GM18870 (cell line): ENCODE results near the gene SGIP1.
"Not testable (repeated sequence)": the region's sequence is repeated elsewhere in the genome, so short reads cannot be mapped to it uniquely, and the experiment has no call there.

Source experiments
- ATAC-seq: cut with Tn5 transposase; IDR thresholded peaks from one replicate; pipeline ENCODE4 v1.9.1; 2021; ENCODE audit warnings: moderate library complexity; ENCODE audit not compliant: unreplicated experiment

Gene SGIP1

DNA sequence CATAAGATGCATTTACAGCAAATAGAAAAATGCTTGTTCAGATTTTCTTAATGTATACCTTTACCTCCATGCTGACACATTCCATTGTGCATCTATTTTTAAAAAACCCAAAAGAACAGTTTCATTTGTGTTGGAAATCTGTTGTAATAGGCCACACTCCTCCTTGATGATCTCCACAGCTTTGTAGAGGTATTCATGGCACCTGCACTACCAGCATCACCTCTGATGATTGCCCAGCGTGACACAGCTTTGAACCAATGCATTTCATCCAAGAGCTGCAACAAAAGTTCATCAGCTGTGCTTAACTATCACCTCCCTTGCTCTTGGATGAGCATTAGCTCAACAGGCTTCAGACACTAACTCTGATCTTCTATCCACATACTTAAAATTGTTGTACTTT lies 226.6 kb downstream of the SGIP1 start:
- no peak for ATAC-seq

DNA sequence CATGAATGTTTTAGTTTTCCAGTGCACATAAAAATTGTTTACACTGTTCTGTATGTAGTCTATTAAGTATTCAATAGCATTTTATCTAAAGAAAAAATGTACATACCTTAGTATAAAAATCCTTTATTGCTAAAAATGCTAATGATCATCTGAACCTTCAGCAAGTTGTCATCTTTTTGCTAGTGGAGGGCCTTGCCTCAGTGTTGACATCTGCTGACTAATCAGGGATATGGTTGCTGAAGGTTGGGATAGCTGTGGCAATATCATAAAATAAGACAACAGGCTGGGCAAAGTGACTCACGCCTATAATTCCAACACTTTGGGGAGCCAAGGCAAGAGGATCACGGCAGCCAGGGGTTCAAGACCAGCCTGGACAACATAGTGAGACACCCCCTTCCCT lies 227.3 kb downstream of the SGIP1 start:
- ATAC-seq = no peak

DNA sequence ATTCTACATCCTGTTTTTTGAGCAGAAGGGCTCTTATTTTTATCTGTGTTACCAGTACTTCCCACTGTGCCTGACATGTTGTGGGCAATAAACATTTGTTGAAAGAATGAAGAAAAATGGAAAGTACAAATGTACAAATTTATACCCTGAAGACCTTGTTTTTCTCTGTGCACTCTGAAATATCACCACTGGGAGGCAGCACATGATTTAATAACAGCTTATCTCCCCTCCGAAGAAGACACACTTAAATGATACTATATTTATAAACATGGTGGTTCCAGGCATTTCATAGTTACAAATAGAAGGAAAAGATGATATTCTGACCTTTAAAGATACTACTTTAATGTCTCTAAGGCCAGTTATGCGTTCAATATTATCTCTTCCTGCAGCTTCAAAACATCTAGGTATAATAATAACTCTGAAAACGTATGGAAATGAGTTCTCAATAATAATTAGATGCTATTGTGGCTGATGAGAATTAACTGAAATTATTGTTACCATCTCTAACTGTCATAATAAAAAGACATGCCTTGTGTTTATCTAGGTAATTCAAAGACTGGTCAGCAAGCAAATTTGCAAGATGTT lies 231.1 kb downstream of the SGIP1 start:
- ATAC-seq = peak; percentile 60

DNA sequence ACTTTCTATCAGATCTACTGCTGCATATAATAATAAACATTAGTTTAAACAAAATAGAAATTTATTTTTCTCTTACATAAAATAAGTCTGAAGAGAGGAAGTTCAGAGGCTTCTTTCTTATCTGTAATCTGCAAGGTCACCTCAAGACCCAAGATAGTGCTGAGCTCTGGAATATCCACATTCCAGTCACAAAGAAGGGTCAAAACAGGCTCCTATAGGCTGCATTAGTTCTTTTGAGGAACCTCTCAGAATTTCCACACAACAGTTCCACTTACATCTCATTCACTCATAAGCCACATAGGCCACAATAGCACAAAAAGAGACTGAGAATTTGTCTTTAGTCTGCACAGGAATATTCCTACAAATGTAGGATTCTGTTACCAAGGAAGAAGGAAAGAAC lies 233.7 kb downstream of the SGIP1 start:
- ATAC-seq = no peak

DNA sequence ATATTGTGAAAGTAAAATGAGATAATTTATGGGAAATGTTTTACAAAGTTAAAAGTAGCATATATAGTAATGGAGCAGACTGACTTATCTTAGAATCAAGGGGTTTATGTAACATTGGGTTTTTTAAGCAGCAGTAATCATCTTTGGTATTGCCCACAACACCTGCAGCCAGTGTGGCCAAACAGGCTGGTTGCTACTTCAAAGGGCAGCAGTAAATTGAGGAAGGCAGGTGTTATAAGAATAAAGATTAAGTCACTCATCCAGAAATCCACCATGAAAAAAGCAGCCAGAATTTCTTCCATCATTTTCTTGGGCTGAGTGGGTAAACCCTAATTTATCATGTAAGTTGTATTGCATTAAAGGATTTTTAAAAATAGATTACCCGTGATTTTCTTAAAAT lies 235.0 kb downstream of the SGIP1 start:
- no peak for ATAC-seq

DNA sequence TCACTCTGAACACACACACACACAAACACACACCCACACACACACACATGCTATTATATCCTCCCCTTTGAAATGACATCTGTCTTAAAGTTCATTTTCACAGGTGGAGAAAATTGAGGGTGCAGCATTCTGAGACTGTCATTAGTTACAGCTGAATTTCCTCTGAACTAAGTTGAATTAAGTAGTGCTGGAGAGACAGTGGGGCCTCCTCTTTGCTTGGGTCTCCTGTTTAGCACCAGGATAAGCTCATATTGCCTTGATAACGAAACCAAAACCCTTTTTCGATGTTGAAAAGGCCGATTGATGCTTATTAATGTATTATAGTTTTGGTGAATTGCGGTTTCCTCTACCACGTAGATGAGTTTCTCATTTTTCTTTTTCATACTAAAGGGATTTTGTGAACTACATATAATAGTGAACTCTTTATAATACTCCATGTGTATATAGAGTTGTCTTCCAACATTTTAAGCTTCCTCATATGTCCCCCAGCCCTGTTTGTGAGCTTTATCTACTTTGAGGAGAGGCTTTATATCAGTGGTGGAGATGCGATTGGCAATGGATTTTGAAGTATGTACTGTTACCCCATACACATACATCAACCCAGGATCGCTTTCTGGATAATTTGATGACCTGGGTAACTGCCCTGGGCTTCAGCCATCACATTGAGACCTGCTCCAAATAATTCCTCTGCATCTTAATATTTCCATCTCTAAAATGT lies 235.7 kb downstream of the SGIP1 start:
- peak; percentile 47 for ATAC-seq

- no peak for ATAC-seq
Measured at GRCh38 chr1:66770240-66770639, 236.3 kb downstream of the SGIP1 start.

DNA sequence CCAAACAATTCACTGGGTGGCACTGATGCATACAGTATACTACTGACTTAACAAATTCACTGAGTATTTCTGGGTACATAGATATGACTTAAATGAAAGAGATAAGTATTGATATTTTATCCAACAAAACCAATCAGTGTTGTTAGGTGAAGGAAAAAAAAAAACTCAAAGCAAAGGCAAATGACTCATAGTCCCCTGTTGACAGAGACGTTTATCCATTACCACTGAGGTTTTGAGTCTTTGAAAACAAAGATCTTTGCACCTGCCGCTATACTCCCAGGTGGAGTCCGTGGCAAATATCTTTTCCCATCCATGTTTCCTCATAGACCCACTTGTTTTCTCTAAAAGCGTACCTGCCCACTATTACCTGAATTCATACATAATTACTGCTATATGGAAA lies 236.7 kb downstream of the SGIP1 start:
- no peak for ATAC-seq

DNA sequence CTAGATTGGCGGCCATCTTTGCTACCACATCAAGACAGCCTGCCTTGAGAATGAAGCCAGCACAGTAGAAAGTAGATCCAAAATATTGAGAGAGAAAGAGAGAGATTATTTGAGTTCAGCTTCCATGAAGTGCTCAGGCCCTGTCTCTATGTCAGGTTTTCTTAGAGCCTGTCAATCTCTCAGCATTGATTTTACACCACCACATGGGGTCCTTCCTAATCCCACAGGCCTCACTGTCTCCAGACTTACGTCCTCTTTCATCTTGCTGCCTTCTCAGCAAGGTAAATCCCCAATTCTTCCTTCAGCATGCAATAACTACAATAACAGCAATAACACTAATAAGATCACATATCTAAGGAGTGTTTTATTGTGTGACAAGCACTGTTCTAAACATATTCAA lies 239.3 kb downstream of the SGIP1 start:
- no peak for ATAC-seq

GRCh38 chr1:66774438-66774837 lies 240.5 kb downstream of the SGIP1 start:
- no peak for ATAC-seq

- no peak for ATAC-seq
Measured at GRCh38 chr1:66775646-66776045, 241.7 kb downstream of the SGIP1 start.

DNA sequence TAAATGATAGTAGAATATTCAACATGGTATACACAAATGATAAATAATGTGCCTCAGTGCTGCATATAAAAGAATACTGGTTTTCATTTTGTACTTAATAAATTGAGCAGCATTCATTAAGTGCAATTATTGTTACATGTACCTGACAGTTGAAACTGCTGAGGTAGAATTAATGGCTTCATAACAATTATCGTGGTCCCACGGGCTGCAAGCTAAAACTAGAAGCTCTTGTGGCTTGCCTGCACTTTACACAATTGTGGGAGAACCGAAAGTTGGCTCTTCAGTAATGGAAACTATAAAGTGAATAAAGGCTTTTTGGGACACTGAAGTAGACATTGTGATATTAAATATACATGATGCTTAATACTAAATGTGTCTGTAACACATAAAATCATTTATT lies 243.9 kb downstream of the SGIP1 start:
- no peak for ATAC-seq

DNA sequence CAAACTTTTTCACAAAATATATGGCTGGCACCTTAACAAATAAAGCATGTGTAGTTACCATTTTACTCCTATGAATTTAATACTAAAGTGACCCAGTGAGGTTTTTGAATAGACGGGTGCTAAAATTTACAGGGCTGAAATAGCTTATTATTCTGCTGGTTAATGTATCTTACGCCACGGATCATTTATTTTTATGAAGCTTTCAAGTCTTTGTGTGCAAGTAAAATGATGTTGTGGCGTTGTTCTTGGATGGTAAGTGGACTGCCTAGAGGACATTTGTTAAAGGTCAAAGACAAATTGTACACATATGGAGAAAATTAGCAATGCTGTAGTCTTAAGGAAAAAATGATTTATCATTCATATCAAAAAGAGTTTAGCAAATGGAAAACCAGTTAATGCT lies 244.3 kb downstream of the SGIP1 start:
- no peak for ATAC-seq

DNA sequence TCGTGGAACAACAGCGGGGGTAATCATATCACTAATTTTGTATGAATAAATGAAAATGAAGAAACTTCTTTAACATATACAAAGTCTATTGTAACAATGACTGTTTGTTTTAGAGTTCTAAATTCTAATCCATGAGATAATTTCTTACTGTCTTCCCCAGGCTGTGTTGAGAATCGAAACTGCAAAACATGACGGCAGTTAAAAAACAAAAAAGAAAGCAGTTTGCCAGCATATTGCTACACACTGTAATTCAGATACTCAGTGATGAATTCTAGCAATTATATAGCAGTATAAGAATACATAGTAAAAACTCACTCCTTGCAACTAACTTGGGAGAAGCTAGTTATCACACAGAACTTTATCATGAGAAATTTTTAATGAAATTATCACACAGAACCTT lies 245.0 kb downstream of the SGIP1 start:
- no peak for ATAC-seq

GRCh38 chr1:66779475-66780078 lies 245.6 kb downstream of the SGIP1 start:
- no peak for ATAC-seq

GRCh38 chr1:66785800-66786199 lies 251.8 kb downstream of the SGIP1 start:
- ATAC-seq = not testable (repeated sequence)

DNA sequence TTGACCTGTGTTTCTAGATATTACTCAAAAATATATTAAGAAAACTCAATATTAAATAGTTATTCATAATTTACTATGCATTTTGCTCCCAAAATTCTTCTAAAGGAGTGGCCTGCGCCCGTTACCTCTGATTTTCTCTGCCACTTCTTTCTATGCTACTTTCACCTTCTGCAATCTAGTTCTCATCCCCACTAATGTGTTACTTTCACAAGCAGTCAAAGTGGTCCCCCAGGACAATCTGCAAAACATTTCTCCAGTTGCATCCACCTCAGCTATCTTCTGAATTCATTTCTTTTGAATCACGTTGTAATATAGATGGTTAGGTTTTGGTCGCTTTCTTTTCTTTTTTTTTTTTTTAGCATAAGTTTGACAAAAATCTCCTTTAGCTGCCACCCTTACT lies 253.7 kb downstream of the SGIP1 start:
- no peak for ATAC-seq

DNA sequence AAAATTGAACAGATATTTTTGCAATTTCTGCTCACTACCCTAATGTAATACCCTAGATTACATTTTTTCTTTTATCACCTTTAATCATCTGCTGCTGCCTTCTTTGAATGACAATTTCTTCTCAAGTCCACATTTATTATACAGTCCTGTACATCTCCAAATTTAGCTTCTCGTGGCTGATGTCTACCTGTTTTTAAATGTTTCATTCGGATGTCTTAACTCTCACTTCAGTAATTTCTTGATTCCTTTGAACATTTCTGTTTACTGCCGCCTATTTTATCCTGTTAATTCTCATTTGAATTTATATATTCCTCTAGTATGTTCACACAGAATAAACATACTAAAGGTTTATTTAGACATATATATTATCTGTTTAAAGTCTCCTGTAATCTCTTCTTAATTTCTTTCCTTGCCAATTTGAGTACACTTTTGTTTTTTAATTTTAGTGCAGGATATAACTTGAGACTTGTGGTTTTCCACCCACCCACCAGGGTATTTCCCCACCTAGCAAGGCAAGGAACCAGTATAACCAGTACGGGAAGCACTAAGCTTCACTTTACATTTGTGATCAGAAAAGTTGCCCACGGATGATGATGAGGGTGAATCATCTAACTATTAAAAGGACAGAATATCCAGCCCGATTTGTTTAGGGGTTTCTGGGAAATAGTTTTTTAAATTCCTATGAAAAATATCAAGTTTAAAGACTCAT lies 254.4 kb downstream of the SGIP1 start:
- peak; percentile 75 for ATAC-seq

GRCh38 chr1:66791621-66792610 lies 258.0 kb downstream of the SGIP1 start:
- ATAC-seq = no peak

GRCh38 chr1:66795839-66796238 lies 261.9 kb downstream of the SGIP1 start:
- not testable (repeated sequence) for ATAC-seq
